C4-2B (cell line): Measurements from ENCODE around the gene GAP43.

Experiments used
- H3K27ac ChIP-seq: fragments of 450-650 bp; 2 replicates; pipeline ENCODE4 v1.5.1; 2017
- CTCF ChIP-seq: fragments of 450-650 bp; conservative IDR thresholded peaks from 2 replicates; pipeline ENCODE4 v1.5.1; 2017; ENCODE audit warnings: mild to moderate bottlenecking
- ZFX ChIP-seq: fragments of 450-650 bp; IDR thresholded peaks from 2 replicates; pipeline ENCODE4 v1.6.1; 2017

Gene GAP43

GRCh38 chr3:115617591-115617990, 5.7 kb upstream of the GAP43 start:
- H3K27ac ChIP-seq = no peak overlapping the region
- no peak for TF ChIP-seq ZFX
- TF ChIP-seq CTCF = no peak

- TF ChIP-seq CTCF (no peak), ZFX (no peak)
- no peak overlapping the region for H3K27ac ChIP-seq
Measured at GRCh38 chr3:115624029-115624741, 875 bp downstream of the GAP43 start.

- TF ChIP-seq ZFX = no peak
- TF ChIP-seq CTCF = no peak
- no peak overlapping the region for H3K27ac ChIP-seq
Measured at GRCh38 chr3:115624901-115625300, 1.6 kb downstream of the GAP43 start.

GRCh38 chr3:115626006-115626409, 2.7 kb downstream of the GAP43 start:
- H3K27ac ChIP-seq = no peak overlapping the region
- TF ChIP-seq CTCF (no peak), ZFX (no peak)

- no peak overlapping the region for H3K27ac ChIP-seq
- TF ChIP-seq CTCF (no peak), ZFX (no peak)
Measured at GRCh38 chr3:115626721-115627120, 3.4 kb downstream of the GAP43 start.

GRCh38 chr3:115627180-115628074, 4.1 kb downstream of the GAP43 start:
- no peak overlapping the region for H3K27ac ChIP-seq
- TF ChIP-seq ZFX (no peak), CTCF (no peak)

- no peak overlapping the region for H3K27ac ChIP-seq
Measured at GRCh38 chr3:115628075-115628412, 4.7 kb downstream of the GAP43 start.

More at GRCh38 chr3:115628075-115628412, 4.7 kb downstream of the GAP43 start:
- TF ChIP-seq CTCF (no peak), ZFX (no peak)
